K562 (cell line): Measurements from ENCODE around the gene FFAR1. TPM values are rescaled to one million over a fixed set of nuclear protein-coding genes. Genes with fewer than 3 reads are reported as not detected.
A peak's percentile ranks its signal among the peaks of the same experiment; 100 is the strongest.

Experiments used
- BCOR ChIP-seq: fragments of 450-650 bp; IDR thresholded peaks from 2 replicates; pipeline ENCODE4 v1.6.1; 2016
- CBFA2T2 ChIP-seq: fragments of 450-650 bp; conservative IDR thresholded peaks from 2 replicates; pipeline ENCODE4 v1.6.1; 2017; ENCODE audit warnings: mild to moderate bottlenecking
- ELK3 ChIP-seq: fragments of 450-650 bp; formaldehyde crosslinking; IDR thresholded peaks from 2 replicates; pipeline ENCODE4 v1.4.0; 2020; ENCODE audit warnings: mild to moderate bottlenecking
- FOS ChIP-seq: IDR thresholded peaks from 3 replicates; pipeline ENCODE4 v1.6.1; 2011; ENCODE audit not compliant: insufficient read length; ENCODE audit errors: extremely low read depth
- FOSL1 ChIP-seq: fragments of 200-800 bp; sonication (Bioruptor generic); conservative IDR thresholded peaks from 2 replicates; pipeline ENCODE4 v1.6.1; 2016; ENCODE audit warnings: missing genetic modification characterization, missing compliant biosample characterization
- NEUROD1 ChIP-seq: fragments of 150-350 bp; IDR thresholded peaks from 2 replicates; pipeline ENCODE4 v1.6.1; 2014; ENCODE audit warnings: borderline replicate concordance, low read length, low read depth; ENCODE audit not compliant: partially characterized antibody
- SMAD3 ChIP-seq: fragments of 450-650 bp; formaldehyde crosslinking; conservative IDR thresholded peaks from 2 replicates; pipeline ENCODE4 v1.4.0; 2020; ENCODE audit warnings: mild to moderate bottlenecking
- ZBTB1 ChIP-seq: sonication (generic); formaldehyde crosslinking; IDR thresholded peaks from 2 replicates; pipeline ENCODE4 v1.8.1; 2023; ENCODE audit warnings: missing genetic modification reagents, low read depth, mild to moderate bottlenecking, borderline replicate concordance
- ZBTB43 ChIP-seq: sonication (generic); formaldehyde crosslinking; IDR thresholded peaks from 2 replicates; pipeline ENCODE4 v1.8.0; 2023; ENCODE audit warnings: mild to moderate bottlenecking, missing genetic modification reagents
- ZNF197 ChIP-seq: fragments of 200-800 bp; sonication (Bioruptor generic); IDR thresholded peaks from 2 replicates; pipeline ENCODE4 v1.6.1; 2016; ENCODE audit warnings: low read depth, missing genetic modification characterization, missing compliant biosample characterization
- polyA plus RNA-seq, 8 experiments: library from polyadenylated mRNA; depleted of rRNA in 4 of 8; stranded (reverse) in 5 of 8; unstranded in 3 of 8; fragments of >200 nt; fragmentation: Nextera tagmentation in 2 of 8; fragmentation: Illumina TruSeq in 1 of 8; extraction: Ambion mirVana in 2 of 8; extraction: Trizol in 1 of 8; gene quantifications; 2 replicates each; pipeline versions ENCODE4 v1.2.1 to v1.2.3, GENCODE V29; 2011 to 2014; ENCODE audit warnings: inconsistent platforms in 1 of 8, missing spikeins in 1 of 8
- total RNA-seq, 7 experiments: library from RNA; depleted of rRNA in 6 of 7; stranded (reverse); fragments of >200 nt in 6 of 7; fragmentation: Illumina TruSeq in 2 of 7; extraction: Trizol in 2 of 7; gene quantifications; 2 replicates each; pipeline versions ENCODE4 v1.2.1 to v1.2.3, GENCODE V29; 2011 to 2021; ENCODE audit warnings: low replicate concordance in 1 of 7
- TF ChIP-seq, protein P1 (sequence below): fragments of 450-650 bp; IDR thresholded peaks from 2 replicates; pipeline ENCODE4 v1.6.1; 2016; ENCODE audit warnings: missing biosample characterization, missing genetic modification characterization
- TF ChIP-seq, protein P2 (sequence below): sonication (generic); formaldehyde crosslinking; IDR thresholded peaks from 2 replicates; pipeline ENCODE4 v1.8.0; 2022; ENCODE audit warnings: mild to moderate bottlenecking, missing genetic modification reagents
- TF ChIP-seq, protein P3 (sequence below): fragments of 250-450 bp; sonication (Bioruptor Pico); IDR thresholded peaks from 2 replicates; pipeline ENCODE4 v1.4.0; 2020
- TF ChIP-seq, protein P4 (sequence below): sonication (generic); formaldehyde crosslinking; IDR thresholded peaks from 2 replicates; pipeline ENCODE4 v1.8.1; 2023; ENCODE audit warnings: mild to moderate bottlenecking, missing genetic modification reagents

FFAR1 gene
- total and polyA plus RNA-seq, 9 of the 15 experiments (the other 6 are each of a cell fraction or from before 2014, with no cell fraction given), result not detected

- TF ChIP-seq NEUROD1 (peak; percentile 79), ZBTB1 (CRISPR knock-in tag) (no peak), SMAD3 (CRISPR knock-in tag) (peak; percentile 68; the same call in 1 of the 2 replicates), FOS (no peak), ZNF197 (CRISPR knock-in tag) (peak; percentile 55; the same call in 1 of the 2 replicates), CBFA2T2 (peak; percentile 97), BCOR (peak; percentile 74), ELK3 (CRISPR knock-in tag) (no peak), ZBTB43 (CRISPR knock-in tag) (no peak), FOSL1 (tag) (peak; percentile 73)
- TF ChIP-seq, protein P1, sequence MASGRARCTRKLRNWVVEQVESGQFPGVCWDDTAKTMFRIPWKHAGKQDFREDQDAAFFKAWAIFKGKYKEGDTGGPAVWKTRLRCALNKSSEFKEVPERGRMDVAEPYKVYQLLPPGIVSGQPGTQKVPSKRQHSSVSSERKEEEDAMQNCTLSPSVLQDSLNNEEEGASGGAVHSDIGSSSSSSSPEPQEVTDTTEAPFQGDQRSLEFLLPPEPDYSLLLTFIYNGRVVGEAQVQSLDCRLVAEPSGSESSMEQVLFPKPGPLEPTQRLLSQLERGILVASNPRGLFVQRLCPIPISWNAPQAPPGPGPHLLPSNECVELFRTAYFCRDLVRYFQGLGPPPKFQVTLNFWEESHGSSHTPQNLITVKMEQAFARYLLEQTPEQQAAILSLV (tag), result no peak
- TF ChIP-seq, protein P2, sequence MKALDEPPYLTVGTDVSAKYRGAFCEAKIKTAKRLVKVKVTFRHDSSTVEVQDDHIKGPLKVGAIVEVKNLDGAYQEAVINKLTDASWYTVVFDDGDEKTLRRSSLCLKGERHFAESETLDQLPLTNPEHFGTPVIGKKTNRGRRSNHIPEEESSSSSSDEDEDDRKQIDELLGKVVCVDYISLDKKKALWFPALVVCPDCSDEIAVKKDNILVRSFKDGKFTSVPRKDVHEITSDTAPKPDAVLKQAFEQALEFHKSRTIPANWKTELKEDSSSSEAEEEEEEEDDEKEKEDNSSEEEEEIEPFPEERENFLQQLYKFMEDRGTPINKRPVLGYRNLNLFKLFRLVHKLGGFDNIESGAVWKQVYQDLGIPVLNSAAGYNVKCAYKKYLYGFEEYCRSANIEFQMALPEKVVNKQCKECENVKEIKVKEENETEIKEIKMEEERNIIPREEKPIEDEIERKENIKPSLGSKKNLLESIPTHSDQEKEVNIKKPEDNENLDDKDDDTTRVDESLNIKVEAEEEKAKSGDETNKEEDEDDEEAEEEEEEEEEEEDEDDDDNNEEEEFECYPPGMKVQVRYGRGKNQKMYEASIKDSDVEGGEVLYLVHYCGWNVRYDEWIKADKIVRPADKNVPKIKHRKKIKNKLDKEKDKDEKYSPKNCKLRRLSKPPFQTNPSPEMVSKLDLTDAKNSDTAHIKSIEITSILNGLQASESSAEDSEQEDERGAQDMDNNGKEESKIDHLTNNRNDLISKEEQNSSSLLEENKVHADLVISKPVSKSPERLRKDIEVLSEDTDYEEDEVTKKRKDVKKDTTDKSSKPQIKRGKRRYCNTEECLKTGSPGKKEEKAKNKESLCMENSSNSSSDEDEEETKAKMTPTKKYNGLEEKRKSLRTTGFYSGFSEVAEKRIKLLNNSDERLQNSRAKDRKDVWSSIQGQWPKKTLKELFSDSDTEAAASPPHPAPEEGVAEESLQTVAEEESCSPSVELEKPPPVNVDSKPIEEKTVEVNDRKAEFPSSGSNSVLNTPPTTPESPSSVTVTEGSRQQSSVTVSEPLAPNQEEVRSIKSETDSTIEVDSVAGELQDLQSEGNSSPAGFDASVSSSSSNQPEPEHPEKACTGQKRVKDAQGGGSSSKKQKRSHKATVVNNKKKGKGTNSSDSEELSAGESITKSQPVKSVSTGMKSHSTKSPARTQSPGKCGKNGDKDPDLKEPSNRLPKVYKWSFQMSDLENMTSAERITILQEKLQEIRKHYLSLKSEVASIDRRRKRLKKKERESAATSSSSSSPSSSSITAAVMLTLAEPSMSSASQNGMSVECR, result 0 out of 2 replicates have a peak, but pooled peaks have one; percentile 52
- TF ChIP-seq, protein P3, sequence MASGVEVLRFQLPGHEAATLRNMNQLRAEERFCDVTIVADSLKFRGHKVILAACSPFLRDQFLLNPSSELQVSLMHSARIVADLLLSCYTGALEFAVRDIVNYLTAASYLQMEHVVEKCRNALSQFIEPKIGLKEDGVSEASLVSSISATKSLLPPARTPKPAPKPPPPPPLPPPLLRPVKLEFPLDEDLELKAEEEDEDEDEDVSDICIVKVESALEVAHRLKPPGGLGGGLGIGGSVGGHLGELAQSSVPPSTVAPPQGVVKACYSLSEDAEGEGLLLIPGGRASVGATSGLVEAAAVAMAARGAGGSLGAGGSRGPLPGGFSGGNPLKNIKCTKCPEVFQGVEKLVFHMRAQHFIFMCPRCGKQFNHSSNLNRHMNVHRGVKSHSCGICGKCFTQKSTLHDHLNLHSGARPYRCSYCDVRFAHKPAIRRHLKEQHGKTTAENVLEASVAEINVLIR (CRISPR knock-in tag), result peak; percentile 15; the same call in 1 of the 2 replicates
- TF ChIP-seq, protein P4, sequence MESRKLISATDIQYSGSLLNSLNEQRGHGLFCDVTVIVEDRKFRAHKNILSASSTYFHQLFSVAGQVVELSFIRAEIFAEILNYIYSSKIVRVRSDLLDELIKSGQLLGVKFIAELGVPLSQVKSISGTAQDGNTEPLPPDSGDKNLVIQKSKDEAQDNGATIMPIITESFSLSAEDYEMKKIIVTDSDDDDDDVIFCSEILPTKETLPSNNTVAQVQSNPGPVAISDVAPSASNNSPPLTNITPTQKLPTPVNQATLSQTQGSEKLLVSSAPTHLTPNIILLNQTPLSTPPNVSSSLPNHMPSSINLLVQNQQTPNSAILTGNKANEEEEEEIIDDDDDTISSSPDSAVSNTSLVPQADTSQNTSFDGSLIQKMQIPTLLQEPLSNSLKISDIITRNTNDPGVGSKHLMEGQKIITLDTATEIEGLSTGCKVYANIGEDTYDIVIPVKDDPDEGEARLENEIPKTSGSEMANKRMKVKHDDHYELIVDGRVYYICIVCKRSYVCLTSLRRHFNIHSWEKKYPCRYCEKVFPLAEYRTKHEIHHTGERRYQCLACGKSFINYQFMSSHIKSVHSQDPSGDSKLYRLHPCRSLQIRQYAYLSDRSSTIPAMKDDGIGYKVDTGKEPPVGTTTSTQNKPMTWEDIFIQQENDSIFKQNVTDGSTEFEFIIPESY (CRISPR knock-in tag), result peak; percentile 66
These were observed 32.9 kb downstream of the FFAR1 start (continued) for GRCh38 chr19:35380450-35381124.
